Activated B cell treated with CpG ODN at 0.5 μM for 24 hours (primary cell): ENCODE data around the gene TDRD9. TPM values are rescaled to one million over a fixed set of nuclear protein-coding genes. Genes with fewer than 3 reads are reported as not detected.

ENCODE experiments used
- ATAC-seq: fragments of 200-7000 bp; cut with Tn5 transposase; one replicate; pipeline ENCODE4 v1.10.0; 2021; ENCODE audit warnings: low read depth, mild to moderate bottlenecking, moderate library complexity
- CTCF ChIA-PET: fragments of 350-600 bp; sonication (Branson Sonifier 250); formaldehyde crosslinking; loops from one replicate; lab custom pipeline; 2021; ENCODE audit warnings: antibody characterized with exemption; lab: Charles Lee
- POLR2A ChIA-PET: fragments of 350-600 bp; sonication (Branson Sonifier 250); formaldehyde crosslinking; loops from one replicate; lab custom pipeline; 2021; ENCODE audit warnings: antibody characterized with exemption; lab: Charles Lee
- DNase-seq: peaks from one replicate; pipeline ENCODE4 v3.0.0; 2022
- H3K27ac Mint-ChIP-seq: one replicate; pipeline ENCODE4 v1.8.0; 2020; ENCODE audit warnings: mixed read lengths
- H3K27me3 Mint-ChIP-seq: one replicate; pipeline ENCODE4 v1.8.0; 2021; ENCODE audit warnings: mixed read lengths
- H3K36me3 Mint-ChIP-seq: one replicate; pipeline ENCODE4 v1.8.0; 2021; ENCODE audit warnings: low read depth, mixed read lengths
- H3K4me1 Mint-ChIP-seq: one replicate; pipeline ENCODE4 v1.8.0; 2021; ENCODE audit warnings: mixed read lengths
- H3K4me3 Mint-ChIP-seq: one replicate; pipeline ENCODE4 v1.8.0; 2020; ENCODE audit warnings: mild to moderate bottlenecking, mixed read lengths
- H3K9me3 Mint-ChIP-seq: one replicate; pipeline ENCODE4 v1.8.0; 2020; ENCODE audit warnings: mixed read lengths
- CTCF ChIP-seq: fragments of 200-600 bp; IDR thresholded peaks from one replicate; pipeline ENCODE4 v1.8.0; 2022; ENCODE audit warnings: antibody characterized with exemption, mild to moderate bottlenecking
- intact Hi-C: fragments of 100-400 bp; cut with micrococcal nuclease; formaldehyde crosslinking; loops from one replicate; pipeline ENCODE4 v1.15.1; 2024
- total RNA-seq: library from RNA; stranded (reverse); gene quantifications from 2 replicates; pipeline ENCODE4 v1.2.3, GENCODE V29; 2022

Gene TDRD9
- total RNA-seq, 1 donor from 2014 or later, result 3.1 TPM

DNA sequence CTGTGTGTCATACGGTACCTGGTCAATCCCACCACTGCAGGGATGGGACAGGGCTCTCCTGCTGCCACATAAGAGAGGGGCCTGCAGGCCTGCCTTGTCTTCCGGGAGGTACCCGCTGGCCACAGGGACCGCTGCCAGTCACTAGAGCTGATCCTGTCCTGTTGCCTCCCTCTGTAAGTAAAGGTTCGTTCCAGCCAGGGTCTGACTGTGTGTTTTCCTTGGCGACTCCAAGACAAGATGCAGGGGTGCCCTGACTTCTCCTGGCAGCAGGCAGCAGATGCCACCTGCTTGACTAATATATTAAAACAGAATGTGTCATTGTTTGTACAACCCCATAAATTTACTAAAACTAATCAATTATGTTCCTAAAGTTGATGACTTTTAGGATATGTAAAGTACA is 115.8 kb downstream of the TDRD9 start:
- intact Hi-C loops, result no loop called here
- Mint-ChIP-seq H3K4me3 (no peak overlapping the region), H3K27me3 (peaks cover 9% of the 10 kb centered on the region), H3K27ac (no peak overlapping the region), H3K4me1 (no peaks in the 10 kb centered on the region), H3K36me3 (no peaks in the 10 kb centered on the region), H3K9me3 (no peaks in the 10 kb centered on the region)
- ChIA-PET CTCF (no interaction called here), POLR2A (no interaction called here)
- no peak for TF ChIP-seq CTCF
- no peak for DNase-seq
- ATAC-seq, result no peak

- TF ChIP-seq CTCF, result no peak
- DNase-seq, result no peak
- ChIA-PET CTCF (no interaction called here), POLR2A (no interaction called here)
- H3K4me3 Mint-ChIP-seq, result no peak overlapping the region
- intact Hi-C loops, result no loop called here
- H3K36me3 Mint-ChIP-seq, result no peaks in the 10 kb centered on the region
- ATAC-seq, result no peak
- no peaks in the 10 kb centered on the region for H3K4me1 Mint-ChIP-seq
- H3K27ac Mint-ChIP-seq, result no peak overlapping the region
- H3K9me3 Mint-ChIP-seq, result peaks cover 4% of the 10 kb centered on the region
- H3K27me3 Mint-ChIP-seq, result peaks cover 17% of the 10 kb centered on the region
These were observed 119.5 kb downstream of the TDRD9 start for GRCh38 chr14:104047761-104048160.

GRCh38 chr14:104048758-104049507 is 120.7 kb downstream of the TDRD9 start:
- ChIA-PET CTCF (no interaction called here), POLR2A (no interaction called here)
- Mint-ChIP-seq H3K27ac (no peak overlapping the region), H3K4me3 (no peak overlapping the region), H3K9me3 (peaks cover 4% of the 10 kb centered on the region), H3K27me3 (peaks cover 17% of the 10 kb centered on the region), H3K36me3 (no peaks in the 10 kb centered on the region), H3K4me1 (no peaks in the 10 kb centered on the region)
- intact Hi-C loops, result no loop called here
- TF ChIP-seq CTCF, result no peak
- DNase-seq (no peak), ATAC-seq (no peak)

- H3K4me3 Mint-ChIP-seq, result no peak overlapping the region
- H3K27ac Mint-ChIP-seq, result no peak overlapping the region
- peaks cover 4% of the 10 kb centered on the region for H3K9me3 Mint-ChIP-seq
- H3K4me1 Mint-ChIP-seq, result no peaks in the 10 kb centered on the region
- no peaks in the 10 kb centered on the region for H3K36me3 Mint-ChIP-seq
- POLR2A ChIA-PET, result no interaction called here
- no peak for ATAC-seq
- intact Hi-C loops, result no loop called here
- no peak for TF ChIP-seq CTCF
- CTCF ChIA-PET, result no interaction called here
- DNase-seq, result no peak
- peaks cover 17% of the 10 kb centered on the region for H3K27me3 Mint-ChIP-seq
These were observed 121.5 kb downstream of the TDRD9 start for GRCh38 chr14:104049576-104050240.

- no peak for TF ChIP-seq CTCF
- peaks cover 17% of the 10 kb centered on the region for H3K27me3 Mint-ChIP-seq
- peaks cover 4% of the 10 kb centered on the region for H3K9me3 Mint-ChIP-seq
- no peaks in the 10 kb centered on the region for H3K4me1 Mint-ChIP-seq
- H3K36me3 Mint-ChIP-seq, result no peaks in the 10 kb centered on the region
- ATAC-seq, result no peak
- no peak for DNase-seq
- no peak overlapping the region for H3K27ac Mint-ChIP-seq
- ChIA-PET POLR2A (no interaction called here), CTCF (interaction anchor here (1.0 kb wide), 1 partner anchor 27 kb away, joined by 3 read pairs; no protein-coding TSS in a partner anchor)
- intact Hi-C loops, result no loop called here
- H3K4me3 Mint-ChIP-seq, result no peak overlapping the region
These were observed 123.0 kb downstream of the TDRD9 start for GRCh38 chr14:104051092-104051813.
